ENCODE measurements around the gene ANKRD34A.

GRCh38 chr1:145993618-145994390, 29.4 kb upstream of the ANKRD34A start:
- TF ChIP-seq CTCF (IDR thresholded peaks at IDR 0.05) (no peak), POLR2A (IDR thresholded peaks at IDR 0.05) (no peak), POLR2AphosphoS5 (IDR thresholded peaks at IDR 0.05; ENCODE audit: insufficient read depth in 1 of 2, low read depth in 1 of 2) (no peak)

Data from vagina (tissue), 2 donors.